GM23338 (cell line): ENCODE measurements around the gene MAPRE2. TPM values are rescaled to one million over a fixed set of nuclear protein-coding genes. Genes with fewer than 3 reads are reported as not detected.

Experiments used
- ATAC-seq: fragments of 200-7000 bp; cut with Tn5 transposase; 3 replicates; pipeline ENCODE4 v1.9.1; 2020
- DNase-seq: peaks from one replicate; pipeline ENCODE4 v3.0.0-alpha.2; 2015; ENCODE audit warnings: low spot score
- H2AFZ ChIP-seq: fragments of 200-600 bp; sonication (generic); 2 replicates; pipeline ENCODE4 v1.8.0; 2016; ENCODE audit warnings: antibody characterized with exemption, mild to moderate bottlenecking, moderate library complexity
- H3F3A ChIP-seq: fragments of 200-600 bp; sonication (generic); replicated peaks from 2 replicates; pipeline ENCODE4 v1.8.0; 2017; ENCODE audit warnings: antibody characterized with exemption, mixed run types, low read depth
- H3K27ac ChIP-seq: fragments of 200-600 bp; sonication (generic); 2 replicates; pipeline ENCODE4 v1.6.1; 2016; ENCODE audit warnings: low read depth
- H3K27me3 ChIP-seq: fragments of 200-600 bp; sonication (generic); 2 replicates; pipeline ENCODE4 v1.8.0; 2016; ENCODE audit warnings: mild to moderate bottlenecking, mixed run types, moderate library complexity; ENCODE audit not compliant: insufficient read depth
- H3K36me3 ChIP-seq: fragments of 200-600 bp; sonication (generic); 2 replicates; pipeline ENCODE4 v1.8.0; 2016; ENCODE audit warnings: mild to moderate bottlenecking; ENCODE audit not compliant: insufficient read depth
- H3K4me1 ChIP-seq: fragments of 200-600 bp; sonication (generic); 2 replicates; pipeline ENCODE4 v1.8.0; 2016; ENCODE audit warnings: mild to moderate bottlenecking, moderate library complexity; ENCODE audit not compliant: insufficient read depth
- H3K4me2 ChIP-seq: fragments of 200-600 bp; sonication (generic); 2 replicates; pipeline ENCODE4 v1.7.1; 2017; ENCODE audit warnings: mixed run types
- H3K4me3 ChIP-seq: fragments of 200-600 bp; sonication (generic); 2 replicates; pipeline ENCODE4 v1.6.1; 2016; ENCODE audit warnings: mixed run types
- H3K79me2 ChIP-seq: fragments of 200-600 bp; sonication (generic); replicated peaks from 2 replicates; pipeline ENCODE4 v1.8.0; 2017; ENCODE audit warnings: mild to moderate bottlenecking; ENCODE audit not compliant: insufficient read depth
- H3K9me2 ChIP-seq: fragments of 200-600 bp; sonication (generic); 2 replicates; pipeline ENCODE4 v1.8.0; 2017; ENCODE audit not compliant: insufficient read depth
- H4K20me1 ChIP-seq: fragments of 200-600 bp; sonication (generic); replicated peaks from 2 replicates; pipeline ENCODE4 v1.8.0; 2017; ENCODE audit warnings: mild to moderate bottlenecking; ENCODE audit not compliant: insufficient read depth
- H3K27ac Mint-ChIP-seq: 2 replicates; pipeline ENCODE4 v1.8.0; 2020; ENCODE audit warnings: inconsistent platforms, mild to moderate bottlenecking, moderate library complexity, mixed read lengths
- H3K27me3 Mint-ChIP-seq: 3 replicates; pipeline ENCODE4 v1.8.0; 2022; ENCODE audit warnings: low read depth, mild to moderate bottlenecking, moderate library complexity, mixed read lengths, inconsistent platforms; ENCODE audit not compliant: insufficient read depth, poor library complexity
- H3K36me3 Mint-ChIP-seq: 3 replicates; pipeline ENCODE4 v1.8.0; 2021; ENCODE audit warnings: low read depth, mild to moderate bottlenecking, inconsistent platforms, moderate library complexity, mixed read lengths
- H3K4me1 Mint-ChIP-seq: 3 replicates; pipeline ENCODE4 v1.8.0; 2020; ENCODE audit warnings: mild to moderate bottlenecking, inconsistent platforms, mixed read lengths
- H3K4me3 Mint-ChIP-seq: 3 replicates; pipeline ENCODE4 v1.8.0; 2021; ENCODE audit warnings: moderate library complexity, mild to moderate bottlenecking, inconsistent platforms, mixed read lengths
- H3K9me3 Mint-ChIP-seq: 3 replicates; pipeline ENCODE4 v1.8.0; 2020; ENCODE audit warnings: moderate library complexity, mild to moderate bottlenecking, inconsistent platforms, mixed read lengths
- CTCF ChIP-seq, 2 experiments: fragments of 200-600 bp in 1 of 2; sonication (generic) in 1 of 2; conservative IDR thresholded peaks; 2 replicates each; pipeline versions ENCODE4 v1.5.1 to v1.6.1; 2016 to 2017; ENCODE audit warnings: antibody characterized with exemption in 2 of 2, low read depth in 2 of 2, mild to moderate bottlenecking in 2 of 2, moderate library complexity in 1 of 2
- ETS1 ChIP-seq: IDR thresholded peaks from 2 replicates; pipeline ENCODE4 v1.6.1; 2016; ENCODE audit warnings: antibody characterized with exemption
- EZH2phosphoT487 ChIP-seq: fragments of 200-600 bp; sonication (generic); IDR thresholded peaks from one replicate; pipeline ENCODE4 v1.8.1; 2018; ENCODE audit warnings: antibody characterized with exemption; ENCODE audit not compliant: unreplicated experiment
- JUNB ChIP-seq: IDR thresholded peaks from one replicate; pipeline ENCODE4 v1.6.1; 2016; ENCODE audit warnings: antibody characterized with exemption; ENCODE audit not compliant: unreplicated experiment
- STAT1 ChIP-seq: IDR thresholded peaks from one replicate; pipeline ENCODE4 v1.6.1; 2016; ENCODE audit warnings: antibody characterized with exemption; ENCODE audit not compliant: unreplicated experiment
- polyA plus RNA-seq: library from polyadenylated mRNA; unstranded; fragments of >200 nt; fragmentation: Nextera tagmentation; extraction: Ambion mirVana; gene quantifications from 2 replicates; pipeline ENCODE4 v1.2.1, GENCODE V29; 2016
- total RNA-seq: library from RNA; depleted of rRNA; stranded (reverse); fragments of >200 nt; shearing (Covaris generic); gene quantifications from 2 replicates; pipeline ENCODE4 v1.2.3, GENCODE V29; 2014
- TF ChIP-seq, protein P1 (sequence below): IDR thresholded peaks from one replicate; pipeline ENCODE4 v1.6.1; 2018; ENCODE audit warnings: antibody characterized with exemption; ENCODE audit not compliant: unreplicated experiment

MAPRE2 gene
- total and polyA plus RNA-seq, 2 experiments from 2014 or later: 17.8 to 40.4 TPM

- TF ChIP-seq, protein P1, sequence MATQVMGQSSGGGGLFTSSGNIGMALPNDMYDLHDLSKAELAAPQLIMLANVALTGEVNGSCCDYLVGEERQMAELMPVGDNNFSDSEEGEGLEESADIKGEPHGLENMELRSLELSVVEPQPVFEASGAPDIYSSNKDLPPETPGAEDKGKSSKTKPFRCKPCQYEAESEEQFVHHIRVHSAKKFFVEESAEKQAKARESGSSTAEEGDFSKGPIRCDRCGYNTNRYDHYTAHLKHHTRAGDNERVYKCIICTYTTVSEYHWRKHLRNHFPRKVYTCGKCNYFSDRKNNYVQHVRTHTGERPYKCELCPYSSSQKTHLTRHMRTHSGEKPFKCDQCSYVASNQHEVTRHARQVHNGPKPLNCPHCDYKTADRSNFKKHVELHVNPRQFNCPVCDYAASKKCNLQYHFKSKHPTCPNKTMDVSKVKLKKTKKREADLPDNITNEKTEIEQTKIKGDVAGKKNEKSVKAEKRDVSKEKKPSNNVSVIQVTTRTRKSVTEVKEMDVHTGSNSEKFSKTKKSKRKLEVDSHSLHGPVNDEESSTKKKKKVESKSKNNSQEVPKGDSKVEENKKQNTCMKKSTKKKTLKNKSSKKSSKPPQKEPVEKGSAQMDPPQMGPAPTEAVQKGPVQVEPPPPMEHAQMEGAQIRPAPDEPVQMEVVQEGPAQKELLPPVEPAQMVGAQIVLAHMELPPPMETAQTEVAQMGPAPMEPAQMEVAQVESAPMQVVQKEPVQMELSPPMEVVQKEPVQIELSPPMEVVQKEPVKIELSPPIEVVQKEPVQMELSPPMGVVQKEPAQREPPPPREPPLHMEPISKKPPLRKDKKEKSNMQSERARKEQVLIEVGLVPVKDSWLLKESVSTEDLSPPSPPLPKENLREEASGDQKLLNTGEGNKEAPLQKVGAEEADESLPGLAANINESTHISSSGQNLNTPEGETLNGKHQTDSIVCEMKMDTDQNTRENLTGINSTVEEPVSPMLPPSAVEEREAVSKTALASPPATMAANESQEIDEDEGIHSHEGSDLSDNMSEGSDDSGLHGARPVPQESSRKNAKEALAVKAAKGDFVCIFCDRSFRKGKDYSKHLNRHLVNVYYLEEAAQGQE: no peak
- TF ChIP-seq EZH2phosphoT487: no peak
- TF ChIP-seq JUNB: no peak
- TF ChIP-seq ETS1: no peak
These were observed 142.7 kb downstream of the MAPRE2 start (continued) for GRCh38 chr18:35183886-35184285.

- Histone ChIP-seq H3K9me2 (peaks cover 6% of the 10 kb centered on the region; the same call in 1 of the 2 replicates), H3K4me2 (no peak overlapping the region), H2AFZ (no peak overlapping the region), H3K27ac (no peak overlapping the region), H3K4me3 (no peak overlapping the region), H3K79me2 (no peaks in the 10 kb centered on the region), H3K27me3 (no peaks in the 10 kb centered on the region), H3K36me3 (no peaks in the 10 kb centered on the region), H3K4me1 (peaks cover 30% of the 10 kb centered on the region), H4K20me1 (no peaks in the 10 kb centered on the region), H3F3A (0 out of 2 replicates have a peak, but pooled peaks cover 4% of the 10 kb centered on the region)
- H3K4me3 Mint-ChIP-seq: no peak overlapping the region
- peaks cover 3% of the 10 kb centered on the region for H3K27me3 Mint-ChIP-seq
- H3K36me3 Mint-ChIP-seq: no peaks in the 10 kb centered on the region
- no peak for DNase-seq
- peaks cover 34% of the 10 kb centered on the region for H3K4me1 Mint-ChIP-seq
- no peak overlapping the region for H3K27ac Mint-ChIP-seq
- ATAC-seq: no peak
- TF ChIP-seq EZH2phosphoT487: no peak
- peak in 1 of 2 experiments; percentile 38; a peak in 2 of 4 replicates for TF ChIP-seq CTCF (conservative IDR thresholded peaks at IDR 0.05; ENCODE audit: low read depth in 2 of 2)
- no peak for TF ChIP-seq STAT1
- H3K9me3 Mint-ChIP-seq: no peaks in the 10 kb centered on the region; the same call in 2 of the 3 replicates
These were observed 144.6 kb downstream of the MAPRE2 start for GRCh38 chr18:35185771-35186170.
